ENCODE data around the gene ELANE. TPM values are rescaled to one million over a fixed set of nuclear protein-coding genes. Genes with fewer than 3 reads are reported as not detected.
"Not testable (repeated sequence)": the region's sequence is repeated elsewhere in the genome, so short reads cannot be mapped to it uniquely, and the experiment has no call there.

Gene ELANE
- total RNA-seq, 1 donor from 2014 or later: 0.54 TPM

GRCh38 chr19:889662-890295 is 37.7 kb downstream of the ELANE start:
- intact Hi-C loops (cut with DNase I): no loop called here

GRCh38 chr19:890831-891230 is 38.7 kb downstream of the ELANE start:
- intact Hi-C loops (cut with DNase I): no loop called here
- no peak for DNase-seq (ENCODE audit: low spot score)

More at GRCh38 chr19:889662-890295, 37.7 kb downstream of the ELANE start:
- DNase-seq (ENCODE audit: low spot score): no peak

- DNase-seq (ENCODE audit: low spot score); intact Hi-C loops (cut with DNase I): not testable (repeated sequence)
Measured at GRCh38 chr19:891421-892200, 39.5 kb downstream of the ELANE start.

GRCh38 chr19:892243-892893 is 40.3 kb downstream of the ELANE start:
- no peak for DNase-seq (ENCODE audit: low spot score)
- intact Hi-C loops (cut with DNase I): no loop called here

GRCh38 chr19:892894-893689 is 41.0 kb downstream of the ELANE start, which contains the start of the genes MED16 and RNU6-9:
MED16 (minus strand) TSS chr19:893187; CDS start chr19:891131, 2,056 bp downstream.
RNU6-9 (plus strand) TSS chr19:893484.
- intact Hi-C loops (cut with DNase I): no loop called here
- DNase-seq (ENCODE audit: low spot score): peak; percentile 96

DNA sequence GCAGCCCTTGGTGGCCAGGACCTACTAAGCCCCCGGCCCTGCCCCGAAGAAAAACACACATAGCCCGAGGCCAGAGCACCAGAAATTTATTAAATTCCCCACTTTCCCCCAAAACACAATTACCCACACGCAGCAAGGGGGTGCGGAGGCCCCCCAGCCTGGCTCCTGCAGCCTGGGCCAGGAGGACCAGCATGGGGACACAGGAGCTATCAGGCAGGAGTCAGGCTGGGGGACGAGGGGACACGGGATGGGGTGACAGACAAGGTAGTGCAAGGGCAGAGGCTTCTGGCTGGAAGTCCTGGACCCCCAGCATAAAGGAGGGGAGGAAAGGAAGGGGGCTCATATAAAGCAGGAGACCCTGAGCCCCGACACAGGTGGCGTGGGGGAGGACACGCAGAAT is 44.3 kb downstream of the ELANE start:
- no peak for DNase-seq (ENCODE audit: low spot score)
- intact Hi-C loops (cut with DNase I): no loop called here

DNA sequence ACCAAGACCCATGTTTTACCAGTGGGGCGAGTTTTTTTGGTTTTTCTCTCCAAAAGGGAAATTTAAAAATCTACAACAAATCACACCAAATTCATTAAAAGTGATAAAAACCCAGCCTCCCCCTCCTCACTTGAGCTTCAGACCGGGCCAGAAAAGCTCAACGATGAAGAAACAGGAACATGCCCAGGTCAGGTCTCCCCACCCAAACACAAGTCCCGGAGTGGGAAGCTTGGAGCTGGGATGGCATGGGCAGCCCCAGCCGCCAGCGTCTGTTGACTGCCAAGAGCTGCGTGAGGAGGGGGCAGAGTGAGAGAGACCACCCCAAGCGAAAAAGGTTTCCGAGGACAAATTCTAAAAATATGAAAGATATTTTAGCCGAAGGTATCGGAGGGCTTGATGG is 44.9 kb downstream of the ELANE start:
- DNase-seq (ENCODE audit: low spot score): no peak
- intact Hi-C loops (cut with DNase I): no loop called here

- no peak for DNase-seq (ENCODE audit: low spot score)
- intact Hi-C loops (cut with DNase I): no loop called here
Measured at GRCh38 chr19:897442-898039, 45.4 kb downstream of the ELANE start.

GRCh38 chr19:898663-899062 is 46.6 kb downstream of the ELANE start:
- intact Hi-C loops (cut with DNase I): no loop called here
- DNase-seq (ENCODE audit: low spot score): no peak

DNA sequence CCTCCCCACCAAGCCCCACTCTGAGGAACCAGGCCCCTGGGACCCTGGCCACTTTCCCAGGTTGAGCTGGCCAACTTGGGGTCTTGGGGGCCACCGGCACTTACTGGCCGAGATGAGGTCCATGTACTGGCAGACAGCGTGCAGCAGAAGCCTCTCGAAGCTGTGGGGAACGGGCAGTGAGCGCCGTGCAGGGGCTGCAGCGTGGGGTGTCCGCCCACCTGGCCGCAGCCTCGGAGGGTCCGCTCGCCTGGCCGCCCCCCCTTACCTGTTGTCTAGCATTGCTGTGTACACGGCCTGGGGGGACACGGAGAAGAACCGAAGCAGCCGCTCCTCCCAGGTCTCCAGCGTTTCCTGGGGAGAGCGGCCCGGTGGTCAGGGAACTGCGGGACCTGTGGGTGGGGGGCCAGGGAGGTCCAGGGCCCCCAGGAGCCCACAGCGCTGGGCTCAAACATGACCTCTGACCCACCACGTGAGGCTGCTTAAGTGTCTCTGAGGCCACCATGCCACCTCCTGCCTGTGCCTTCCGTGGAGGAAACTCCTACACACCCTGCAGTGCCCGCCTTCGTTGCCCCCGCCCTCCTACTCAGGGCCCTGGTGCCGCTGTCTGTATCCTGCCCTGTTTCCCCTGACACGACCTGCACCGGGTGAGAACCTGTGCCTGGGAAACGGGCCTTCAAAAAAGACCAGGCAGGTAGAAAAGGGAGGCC is 47.4 kb downstream of the ELANE start:
- DNase-seq (ENCODE audit: low spot score): no peak
- intact Hi-C loops (cut with DNase I): no loop called here

- no peak for DNase-seq (ENCODE audit: low spot score)
- intact Hi-C loops (cut with DNase I): no loop called here
Measured at GRCh38 chr19:900043-900301, 47.9 kb downstream of the ELANE start.

GRCh38 chr19:900302-901111 is 48.4 kb downstream of the ELANE start:
- intact Hi-C loops (cut with DNase I): no loop called here
- DNase-seq (ENCODE audit: low spot score): no peak

- intact Hi-C loops (cut with DNase I): no loop called here
- no peak for DNase-seq (ENCODE audit: low spot score)
Measured at GRCh38 chr19:901216-902092, 49.4 kb downstream of the ELANE start.

DNA sequence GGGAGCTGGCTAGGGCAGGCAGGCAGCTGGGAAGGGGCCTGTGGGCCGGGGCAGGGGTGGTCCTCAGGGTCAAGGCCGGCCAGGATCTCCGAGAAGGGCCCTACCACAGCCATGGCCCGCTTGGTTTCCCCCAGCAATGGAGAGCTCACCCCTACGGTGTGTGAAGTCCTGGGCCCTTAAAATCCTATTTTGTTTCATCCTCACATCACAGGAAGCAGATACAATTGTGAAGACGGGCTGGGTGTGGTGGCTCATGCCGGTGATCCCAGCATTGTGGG is 49.9 kb downstream of the ELANE start:
- intact Hi-C loops (cut with DNase I): no loop called here
- DNase-seq (ENCODE audit: low spot score): no peak

GRCh38 chr19:902446-903226 is 50.5 kb downstream of the ELANE start:
- DNase-seq (ENCODE audit: low spot score): no peak
- intact Hi-C loops (cut with DNase I): no loop called here

DNA sequence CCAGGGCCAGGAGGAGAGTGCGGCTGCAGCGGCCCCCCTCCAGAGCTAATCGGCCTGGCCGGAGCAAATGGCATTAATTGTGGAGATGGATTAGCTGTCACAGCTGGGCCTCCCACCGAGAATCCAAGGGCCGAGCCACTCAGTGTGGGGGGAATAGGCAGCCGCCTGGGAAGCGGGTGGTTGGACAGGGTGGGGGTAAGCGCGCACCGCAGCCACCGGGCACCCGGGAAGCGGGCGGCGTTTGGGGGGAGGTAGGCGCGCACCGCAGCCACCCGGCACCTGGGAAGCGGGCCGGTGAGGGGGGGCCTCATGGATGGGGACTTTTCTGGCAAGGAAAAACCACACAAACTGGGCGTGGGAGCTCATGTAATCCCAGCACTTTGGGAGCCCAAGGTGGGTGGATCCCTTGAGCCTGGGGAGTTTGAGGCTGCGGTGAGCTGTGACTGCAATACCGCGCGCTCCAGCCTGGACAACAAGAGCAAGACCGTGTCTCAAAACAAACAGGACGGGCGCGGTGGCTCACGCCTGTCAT is 51.2 kb downstream of the ELANE start:
- intact Hi-C loops (cut with DNase I): no loop called here
- no peak for DNase-seq (ENCODE audit: low spot score)

DNA sequence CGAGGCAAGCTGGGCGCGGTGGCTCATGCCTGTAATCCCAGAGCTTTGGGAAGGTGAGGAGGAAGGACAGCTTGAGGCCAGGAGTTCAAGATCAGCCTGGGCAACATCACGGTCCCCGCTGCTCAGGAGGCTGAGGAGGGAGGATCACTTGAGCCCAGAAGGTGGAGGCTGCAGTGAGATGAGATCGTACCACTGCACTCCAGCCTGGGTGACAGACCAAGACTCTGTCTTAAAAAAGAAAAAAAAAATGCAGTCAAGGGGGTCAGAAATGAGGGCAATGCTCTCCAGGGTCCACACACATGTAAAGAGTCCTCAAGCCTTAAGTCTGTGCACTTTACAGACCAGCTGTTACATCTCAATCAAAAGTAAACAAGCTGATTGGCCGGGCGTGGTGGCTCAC is 52.4 kb downstream of the ELANE start:
- DNase-seq (ENCODE audit: low spot score): no peak
- intact Hi-C loops (cut with DNase I): no loop called here
